ENCODE results near the gene HAPLN2.
A peak's percentile ranks its signal among the peaks of the same experiment; 100 is the strongest.
"Not testable (repeated sequence)": the region's sequence is repeated elsewhere in the genome, so short reads cannot be mapped to it uniquely, and the experiment has no call there.

HAPLN2 gene

DNA sequence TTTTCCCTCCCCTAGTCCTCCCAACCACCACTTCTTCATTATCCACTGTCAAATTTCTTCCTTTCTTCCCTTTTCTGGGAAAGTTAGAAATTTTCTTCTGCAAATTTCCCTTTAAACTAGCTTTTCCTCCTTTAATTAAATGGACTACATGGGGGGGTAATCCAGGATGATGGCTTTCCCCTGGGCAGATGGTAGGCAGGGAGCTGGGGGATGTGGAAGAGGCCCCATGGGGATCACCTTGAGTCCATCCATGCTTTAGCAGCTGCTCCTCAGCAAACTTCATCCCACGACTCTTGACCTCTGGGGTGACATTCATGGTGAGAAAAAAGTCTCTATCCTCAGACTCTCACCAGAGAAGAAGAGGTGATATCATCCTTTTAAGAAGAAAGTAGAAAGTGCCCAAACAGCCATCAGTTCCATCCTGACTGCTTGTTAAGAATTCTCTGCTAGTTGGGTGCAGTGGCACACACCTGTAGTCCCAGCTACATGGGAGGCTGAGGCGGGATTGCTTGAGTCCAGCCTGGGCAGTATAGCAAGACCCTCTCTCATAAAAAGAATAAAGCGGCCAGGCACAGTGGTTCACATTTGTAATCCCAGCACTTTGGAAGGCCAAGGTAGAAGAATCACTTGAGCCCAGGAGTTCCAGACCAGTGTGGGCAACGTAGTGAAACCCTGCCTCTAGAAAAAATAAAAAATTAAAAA, 20.3 kb upstream of the HAPLN2 start:
- TF ChIP-seq, protein P1, sequence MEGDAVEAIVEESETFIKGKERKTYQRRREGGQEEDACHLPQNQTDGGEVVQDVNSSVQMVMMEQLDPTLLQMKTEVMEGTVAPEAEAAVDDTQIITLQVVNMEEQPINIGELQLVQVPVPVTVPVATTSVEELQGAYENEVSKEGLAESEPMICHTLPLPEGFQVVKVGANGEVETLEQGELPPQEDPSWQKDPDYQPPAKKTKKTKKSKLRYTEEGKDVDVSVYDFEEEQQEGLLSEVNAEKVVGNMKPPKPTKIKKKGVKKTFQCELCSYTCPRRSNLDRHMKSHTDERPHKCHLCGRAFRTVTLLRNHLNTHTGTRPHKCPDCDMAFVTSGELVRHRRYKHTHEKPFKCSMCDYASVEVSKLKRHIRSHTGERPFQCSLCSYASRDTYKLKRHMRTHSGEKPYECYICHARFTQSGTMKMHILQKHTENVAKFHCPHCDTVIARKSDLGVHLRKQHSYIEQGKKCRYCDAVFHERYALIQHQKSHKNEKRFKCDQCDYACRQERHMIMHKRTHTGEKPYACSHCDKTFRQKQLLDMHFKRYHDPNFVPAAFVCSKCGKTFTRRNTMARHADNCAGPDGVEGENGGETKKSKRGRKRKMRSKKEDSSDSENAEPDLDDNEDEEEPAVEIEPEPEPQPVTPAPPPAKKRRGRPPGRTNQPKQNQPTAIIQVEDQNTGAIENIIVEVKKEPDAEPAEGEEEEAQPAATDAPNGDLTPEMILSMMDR (conservative IDR thresholded peaks at IDR 0.05; ENCODE audit: low read depth, low read length) = no peak
- no peak overlapping the region for H3K4me3 ChIP-seq (ENCODE audit: low read length)
- no peak for DNase-seq (ENCODE audit: low read depth)

DNA sequence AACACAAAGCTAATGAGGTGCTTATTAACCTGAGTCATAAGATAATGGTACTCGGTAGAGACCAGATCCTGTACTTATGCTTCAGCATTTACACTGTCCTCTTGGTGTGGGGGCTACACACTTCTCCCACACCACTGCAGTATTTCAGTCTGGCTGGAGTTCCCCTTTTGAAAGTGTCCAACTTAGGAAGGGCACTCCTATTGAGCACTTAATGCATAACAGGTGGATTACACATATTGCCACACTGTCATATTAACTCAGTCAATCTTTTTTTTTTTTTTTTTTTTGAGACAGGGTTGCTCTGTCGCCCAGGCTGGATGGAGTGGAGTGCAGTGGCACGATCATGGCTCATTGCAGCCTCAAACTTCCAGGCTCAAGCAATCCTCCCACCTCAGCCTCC, 19.4 kb upstream of the HAPLN2 start:
- DNase-seq (ENCODE audit: low read depth) = no peak
- TF ChIP-seq, protein P1 (conservative IDR thresholded peaks at IDR 0.05; ENCODE audit: low read depth, low read length) = peak; percentile 15
- H3K4me3 ChIP-seq (ENCODE audit: low read length) = no peak overlapping the region

GRCh38 chr1:156600733-156601121, 18.5 kb upstream of the HAPLN2 start:
- peak overlapping the region; percentile 91 for H3K4me3 ChIP-seq (ENCODE audit: low read length)
- DNase-seq (ENCODE audit: low read depth) = no peak
- TF ChIP-seq, protein P1 (conservative IDR thresholded peaks at IDR 0.05; ENCODE audit: low read depth, low read length) = no peak

DNA sequence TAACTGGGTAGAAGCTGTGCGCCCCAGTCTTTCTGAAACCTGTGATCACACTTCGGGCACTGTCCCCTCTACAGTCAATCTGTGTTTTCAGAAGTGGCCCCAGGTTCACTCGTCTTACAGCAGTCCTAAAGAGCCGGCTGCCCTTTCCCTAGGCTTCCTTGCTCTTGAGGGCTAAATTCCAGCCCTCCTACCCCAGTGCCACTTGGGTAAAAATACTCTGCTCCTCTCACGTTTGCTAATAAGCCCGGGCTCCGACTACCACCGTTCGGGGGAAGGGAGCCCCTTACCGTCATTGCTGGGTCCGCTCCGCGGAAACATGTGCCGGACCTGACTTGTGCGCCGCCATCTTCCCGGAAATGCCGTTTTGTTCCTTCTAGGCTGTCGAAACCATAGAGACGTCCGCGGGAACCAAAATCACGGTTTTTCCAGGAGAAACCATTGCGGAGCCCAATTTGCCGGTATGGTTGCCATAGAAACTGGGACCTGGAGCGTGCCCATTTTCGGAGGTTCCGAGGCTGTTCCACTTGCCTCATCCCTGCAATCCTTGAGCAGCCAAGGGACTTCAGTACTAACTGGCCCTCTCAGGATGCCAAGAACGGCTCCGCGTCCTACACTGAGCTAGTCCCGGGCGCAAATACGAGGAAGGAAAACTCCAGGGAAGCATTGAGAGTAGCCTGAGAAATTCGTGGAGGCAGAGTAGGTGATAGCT, 17.9 kb upstream of the HAPLN2 start, which contains the start of gene GPATCH4:
TSS of gene GPATCH4 (minus strand) at position 358 of the 709 bp plus-strand sequence.
- H3K4me3 ChIP-seq (ENCODE audit: low read length) = peak within 1 kb of the TSS; percentile 91
- TF ChIP-seq, protein P1 (conservative IDR thresholded peaks at IDR 0.05; ENCODE audit: low read depth, low read length) = no peak
- no peak for DNase-seq (ENCODE audit: low read depth)

- peak overlapping the region; percentile 91 for H3K4me3 ChIP-seq (ENCODE audit: low read length)
- TF ChIP-seq, protein P1 (conservative IDR thresholded peaks at IDR 0.05; ENCODE audit: low read depth, low read length) = no peak
- no peak for DNase-seq (ENCODE audit: low read depth)
These were observed 17.3 kb upstream of the HAPLN2 start for GRCh38 chr1:156601892-156602291.

DNA sequence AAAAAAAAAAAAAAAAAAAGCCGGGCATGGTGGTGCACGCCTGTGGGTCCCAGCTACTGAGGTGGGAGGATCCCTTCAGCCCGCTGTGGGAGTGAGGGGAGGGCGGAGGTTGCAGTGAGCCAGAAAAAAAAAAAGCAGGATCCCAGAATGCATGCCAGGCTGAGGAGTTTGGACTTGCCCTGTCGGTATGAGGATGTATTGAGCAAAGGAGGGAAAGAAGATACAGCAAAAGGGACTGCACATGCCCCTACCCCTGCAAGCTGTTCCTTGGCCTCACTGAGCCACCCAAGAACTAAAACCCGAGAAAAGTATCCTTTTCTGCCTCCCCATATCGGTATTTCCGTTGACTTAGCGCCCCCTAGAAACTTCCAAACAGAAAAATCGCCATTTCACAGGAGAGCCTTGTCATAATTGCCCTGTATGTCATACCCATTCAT, 16.6 kb upstream of the HAPLN2 start:
- H3K4me3 ChIP-seq (ENCODE audit: low read length) = no peak overlapping the region
- no peak for DNase-seq (ENCODE audit: low read depth)
- TF ChIP-seq, protein P1 (conservative IDR thresholded peaks at IDR 0.05; ENCODE audit: low read depth, low read length) = peak; percentile 51

- DNase-seq (ENCODE audit: low read depth) = not testable (repeated sequence)
These were observed 11.9 kb upstream of the HAPLN2 start for GRCh38 chr1:156607344-156607743.

More at GRCh38 chr1:156607344-156607743, 11.9 kb upstream of the HAPLN2 start:
- not testable (repeated sequence) for H3K4me3 ChIP-seq (ENCODE audit: low read length)
